Measurements from ENCODE around the gene RASL12. TPM values are rescaled to one million over a fixed set of nuclear protein-coding genes. Genes with fewer than 3 reads are reported as not detected.

Gene RASL12
- total RNA-seq, 2 donors from 2014 or later, result 27.2 TPM

- H3K9me3 ChIP-seq (ENCODE audit: control insufficient read depth, low read length), result peaks cover 9% of the 10 kb centered on the region
- no peak overlapping the region for H3K9ac ChIP-seq (ENCODE audit: extremely low read depth, low read length, poor library complexity, severe bottlenecking)
- no peak for DNase-seq
- Mint-ChIP-seq H3K27me3 (ENCODE audit: insufficient read depth) (no peaks in the 10 kb centered on the region), H3K36me3 (ENCODE audit: low read depth) (peaks cover 40% of the 10 kb centered on the region), H3K27ac (no peak overlapping the region), H3K4me1 (no peaks in the 10 kb centered on the region), H3K4me3 (no peak overlapping the region), H3K9me3 (no peaks in the 10 kb centered on the region)
- no peaks in the 10 kb centered on the region for H3K27me3 ChIP-seq (ENCODE audit: control insufficient read depth, insufficient read depth, low read length, poor library complexity, severe bottlenecking)
- H3K36me3 ChIP-seq (ENCODE audit: control insufficient read depth, insufficient read depth, low read length), result peaks cover 23% of the 10 kb centered on the region
- H3K4me3 ChIP-seq (ENCODE audit: low read length), result no peak overlapping the region
- no peak for TF ChIP-seq CTCF (conservative IDR thresholded peaks at IDR 0.05)
- H3K27ac ChIP-seq (ENCODE audit: low read depth, low read length), result no peak overlapping the region
- WGBS, 2 experiments (ENCODE audit: insufficient coverage in 1 of 2, insufficient read length in 1 of 2), result 92 to 100% methylated on average over 2 to 3 of the region's 3 CpGs
- no peaks in the 10 kb centered on the region for H3K4me1 ChIP-seq (ENCODE audit: control insufficient read depth, insufficient read depth, low read length)
Observed at GRCh38 chr15:65004993-65005392, 62.8 kb downstream of the RASL12 start.

Other genes with a start within 250 kb of the RASL12 start
- 10 to 100 TPM; 60.7 to 64.6 TPM for gene PIF1, start 242.3 kb downstream of the RASL12 start, total RNA-seq
- 10 to 100 TPM; 10.2 to 12.9 TPM for gene PLEKHO2, start 226.1 kb downstream of the RASL12 start, total RNA-seq
- gene ANKDD1A, start 156.1 kb downstream of the RASL12 start, total RNA-seq, result 10 to 100 TPM; 22.5 to 30.0 TPM
- gene SPG21, start 78.1 kb downstream of the RASL12 start, total RNA-seq, result 10 to 100 TPM; 77.0 to 96.1 TPM
- 10 to 100 TPM; 17.8 to 23.2 TPM for gene MTFMT, start 38.4 kb downstream of the RASL12 start, total RNA-seq
- not detected for gene SLC51B, start 22.6 kb downstream of the RASL12 start, total RNA-seq
- not detected for gene KBTBD13, start 8.8 kb upstream of the RASL12 start, total RNA-seq
- gene UBAP1L, start 47.2 kb upstream of the RASL12 start, total RNA-seq, result 1 to 10 TPM; 3.4 to 4.2 TPM
- 10 to 100 TPM; 25.4 to 33.1 TPM for gene PDCD7, start 65.8 kb upstream of the RASL12 start, total RNA-seq
- 10 to 100 TPM; 60.5 to 62.7 TPM for gene CLPX, start 117.4 kb upstream of the RASL12 start, total RNA-seq
- gene CILP, start 143.5 kb upstream of the RASL12 start, total RNA-seq, result under 1 TPM in 1 of 2 donors, not detected in 1; 0.07 TPM
- gene PARP16, start 218.9 kb upstream of the RASL12 start, total RNA-seq, result 10 to 100 TPM in 1 of 2 donors, 1 to 10 TPM in 1; 4.3 to 11.6 TPM
- gene RNU5A-1, start 228.1 kb upstream of the RASL12 start, total RNA-seq, result not detected
- 10 to 100 TPM in 1 of 2 donors, not detected in 1; 18.6 TPM for gene RNU5B-1, start 236.7 kb upstream of the RASL12 start, total RNA-seq

Measured in endodermal cell (in vitro differentiated cells).